Measurements from ENCODE around the gene BCL2L1. TPM values are rescaled to one million over a fixed set of nuclear protein-coding genes. Genes with fewer than 3 reads are reported as not detected.

BCL2L1 gene
- total and polyA plus RNA-seq, 2 donors (not counting 3 experiments of a cell fraction or from before 2014, with no cell fraction given), result 78.0 to 101 TPM

GRCh38 chr20:31682927-31683326, 39.7 kb downstream of the BCL2L1 start:
- peak; percentile 74 for FAIRE-seq

More at GRCh38 chr20:31682927-31683326, 39.7 kb downstream of the BCL2L1 start:
- BruUV-seq (replicated peaks), result no TSS peak
- Histone ChIP-seq H4K20me1 (replicated peaks; ENCODE audit: control insufficient read depth, extremely low read depth, insufficient read depth, low read length) (no peaks in the 10 kb centered on the region), H3K27me3 (ENCODE audit: control insufficient read depth in 2 of 2, insufficient read depth in 2 of 2, low read length in 2 of 2) (no peaks in the 10 kb centered on the region), H2AFZ (ENCODE audit: low read depth, low read length) (no peak overlapping the region), H3K9me3 (replicated peaks; ENCODE audit: control insufficient read depth, insufficient read depth, low read length) (no peaks in the 10 kb centered on the region), H3K36me3 (ENCODE audit: control insufficient read depth in 2 of 2, extremely low read depth in 1 of 2, insufficient read depth in 2 of 2, low read length in 2 of 2) (peaks cover 2 to 17% of the 10 kb centered on the region in 2 experiments), H3K9me1 (replicated peaks; ENCODE audit: control insufficient read depth, extremely low read depth, insufficient read depth, low read length) (no peaks in the 10 kb centered on the region), H3K27ac (ENCODE audit: insufficient read depth, low read depth, low read length) (peak overlapping the region; percentile 2), H3K4me1 (ENCODE audit: control insufficient read depth, extremely low read depth, insufficient read depth, low read length) (peaks cover 28% of the 10 kb centered on the region), H3K9ac (replicated peaks; ENCODE audit: extremely low read depth, insufficient read depth, low read length) (no peak overlapping the region), H3K4me2 (ENCODE audit: insufficient read depth, low read length) (no peak overlapping the region), H3K79me2 (ENCODE audit: control insufficient read depth, insufficient read depth, low read length) (peaks cover 89% of the 10 kb centered on the region), H3K4me3 (replicated peaks in 1 of 3; ENCODE audit: insufficient read depth in 1 of 3, low read depth in 1 of 3, low read length in 3 of 3) (no peak overlapping the region)
- ChIA-PET POLR2A (interaction anchor here (0.6 to 0.7 kb wide), 2 partner anchors 13 to 24 kb away, joined by 5 to 6 read pairs; no protein-coding TSS in a partner anchor), CTCF (interaction anchor here (1.0 to 5.9 kb wide), 2 partner anchors 13 to 40 kb away, joined by 5 to 51 read pairs; partner anchors contain the start of gene BCL2L1)
- dilution Hi-C loops (cut with MboI; ENCODE audit: extremely low pct_ligation_motif_present, low sequenced_read_pairs), result no loop called here
- intact Hi-C loops (cut with micrococcal nuclease), result loop anchor here (1.0 kb wide), 1 partner anchor 8 kb away; no protein-coding TSS in a partner anchor
- TF ChIP-seq FOS (IDR thresholded peaks at IDR 0.05; ENCODE audit: borderline replicate concordance, insufficient read depth, low read length), result no peak
- no peak for TF ChIP-seq EZH2 (IDR thresholded peaks at IDR 0.05; ENCODE audit: borderline replicate concordance, low read depth, low read length, severe bottlenecking)
- no peak for TF ChIP-seq GATA2 (IDR thresholded peaks at IDR 0.05; ENCODE audit: insufficient read depth, insufficient read length, low read depth, low read length)
- no peak for TF ChIP-seq MAX (IDR thresholded peaks at IDR 0.05; ENCODE audit: insufficient read depth, insufficient read length)
- no peak for TF ChIP-seq POLR2AphosphoS5 (IDR thresholded peaks at IDR 0.05; ENCODE audit: insufficient read depth, low read depth, low read length)
- TF ChIP-seq JUN (IDR thresholded peaks at IDR 0.05; ENCODE audit: borderline replicate concordance, insufficient read depth, insufficient read length, low read depth), result no peak
- no peak for TF ChIP-seq POLR2A (IDR thresholded peaks at IDR 0.05; ENCODE audit: low read depth, low read length)
- TF ChIP-seq MYC (IDR thresholded peaks at IDR 0.05; ENCODE audit: low read depth, low read length), result no peak
- TF ChIP-seq CTCF (IDR thresholded peaks at IDR 0.05; ENCODE audit: extremely low read depth in 1 of 2, insufficient read depth in 1 of 2, low read depth in 1 of 2, low read length in 2 of 2), result no peak
- DNase-seq (ENCODE audit: low read depth, low spot score), result peak; percentile 31

All from endothelial cell of umbilical vein (primary cell).